ENCODE measurements around the gene SPOP.

The SPOP gene

DNA sequence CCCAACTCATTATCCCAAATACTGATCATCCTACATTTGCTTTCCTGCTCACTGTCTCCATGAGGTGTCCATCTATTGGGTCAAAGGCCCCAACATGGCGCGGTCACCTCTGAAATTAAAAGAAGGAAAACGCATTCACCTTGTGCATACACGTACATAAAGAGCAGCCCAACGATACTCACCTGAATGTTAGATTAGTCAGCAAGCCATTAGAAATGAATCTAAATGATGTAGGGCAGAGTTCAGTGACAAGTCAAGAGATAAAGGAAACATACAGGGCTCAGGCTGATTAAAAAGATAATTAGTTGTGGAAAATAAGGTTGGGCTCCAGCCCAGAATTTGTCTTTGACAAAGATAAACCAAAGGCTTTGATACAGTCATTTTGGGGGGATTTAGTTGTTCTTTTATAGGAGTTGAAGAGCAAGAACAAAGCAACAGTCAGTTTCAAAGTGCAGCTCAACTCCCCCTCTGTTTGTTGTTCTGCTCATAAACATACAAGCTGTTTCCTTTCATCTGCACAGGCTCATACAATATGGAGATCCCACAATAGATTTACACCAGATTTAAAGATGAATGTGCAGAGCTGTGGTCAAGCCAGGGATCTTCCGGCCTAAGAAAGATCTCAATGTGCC, 81.2 kb downstream of the SPOP start:
- TF ChIP-seq, protein P1, sequence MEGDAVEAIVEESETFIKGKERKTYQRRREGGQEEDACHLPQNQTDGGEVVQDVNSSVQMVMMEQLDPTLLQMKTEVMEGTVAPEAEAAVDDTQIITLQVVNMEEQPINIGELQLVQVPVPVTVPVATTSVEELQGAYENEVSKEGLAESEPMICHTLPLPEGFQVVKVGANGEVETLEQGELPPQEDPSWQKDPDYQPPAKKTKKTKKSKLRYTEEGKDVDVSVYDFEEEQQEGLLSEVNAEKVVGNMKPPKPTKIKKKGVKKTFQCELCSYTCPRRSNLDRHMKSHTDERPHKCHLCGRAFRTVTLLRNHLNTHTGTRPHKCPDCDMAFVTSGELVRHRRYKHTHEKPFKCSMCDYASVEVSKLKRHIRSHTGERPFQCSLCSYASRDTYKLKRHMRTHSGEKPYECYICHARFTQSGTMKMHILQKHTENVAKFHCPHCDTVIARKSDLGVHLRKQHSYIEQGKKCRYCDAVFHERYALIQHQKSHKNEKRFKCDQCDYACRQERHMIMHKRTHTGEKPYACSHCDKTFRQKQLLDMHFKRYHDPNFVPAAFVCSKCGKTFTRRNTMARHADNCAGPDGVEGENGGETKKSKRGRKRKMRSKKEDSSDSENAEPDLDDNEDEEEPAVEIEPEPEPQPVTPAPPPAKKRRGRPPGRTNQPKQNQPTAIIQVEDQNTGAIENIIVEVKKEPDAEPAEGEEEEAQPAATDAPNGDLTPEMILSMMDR (conservative IDR thresholded peaks at IDR 0.05; ENCODE audit: low read length) = no peak
- DNase-seq (ENCODE audit: low read depth) = no peak
- no peak overlapping the region for H3K4me3 ChIP-seq (ENCODE audit: low read length)

DNA sequence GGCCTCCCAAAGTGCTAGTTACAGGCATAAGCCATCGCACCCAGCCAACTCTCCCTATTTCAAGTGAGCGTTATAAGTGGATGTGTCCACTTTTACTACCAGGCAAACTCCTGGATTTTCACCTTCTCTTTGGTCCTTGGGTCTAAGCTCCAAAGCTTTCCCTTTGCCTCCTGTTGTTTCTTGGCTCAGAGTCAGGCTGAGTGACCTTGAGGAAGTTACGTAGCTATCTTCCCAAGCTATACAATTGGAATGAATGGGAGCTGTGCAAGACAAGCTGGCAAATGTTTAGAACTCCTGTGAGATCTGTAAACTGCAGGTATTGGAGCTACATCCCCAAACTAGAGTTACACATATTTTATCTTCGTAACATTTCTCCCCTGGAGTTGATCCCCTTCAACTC, 81.9 kb downstream of the SPOP start:
- DNase-seq (ENCODE audit: low read depth) = no peak
- TF ChIP-seq, protein P1 (conservative IDR thresholded peaks at IDR 0.05; ENCODE audit: low read length) = no peak
- H3K4me3 ChIP-seq (ENCODE audit: low read length) = no peak overlapping the region

DNA sequence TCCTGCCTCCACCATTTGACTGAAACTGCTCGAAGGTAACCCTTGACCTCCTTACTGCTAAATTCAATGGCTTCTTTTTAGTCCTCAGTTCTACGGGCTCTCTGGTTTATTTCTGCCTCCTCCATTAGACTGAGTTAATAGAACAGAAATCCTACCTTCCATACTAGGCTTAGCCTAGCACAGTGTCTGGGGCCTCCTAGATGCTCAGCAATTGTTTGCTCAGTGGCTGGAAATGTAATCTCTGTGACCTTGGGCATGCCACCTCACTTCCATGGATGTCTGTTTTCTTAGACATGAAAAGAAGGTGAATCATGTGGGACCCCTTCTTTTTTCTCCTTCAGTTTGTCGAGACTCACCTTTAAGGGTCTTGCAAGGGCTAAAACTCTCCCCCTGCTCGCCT, 82.6 kb downstream of the SPOP start:
- TF ChIP-seq, protein P1 (conservative IDR thresholded peaks at IDR 0.05; ENCODE audit: low read length) = no peak
- H3K4me3 ChIP-seq (ENCODE audit: low read length) = no peak overlapping the region
- no peak for DNase-seq (ENCODE audit: low read depth)

DNA sequence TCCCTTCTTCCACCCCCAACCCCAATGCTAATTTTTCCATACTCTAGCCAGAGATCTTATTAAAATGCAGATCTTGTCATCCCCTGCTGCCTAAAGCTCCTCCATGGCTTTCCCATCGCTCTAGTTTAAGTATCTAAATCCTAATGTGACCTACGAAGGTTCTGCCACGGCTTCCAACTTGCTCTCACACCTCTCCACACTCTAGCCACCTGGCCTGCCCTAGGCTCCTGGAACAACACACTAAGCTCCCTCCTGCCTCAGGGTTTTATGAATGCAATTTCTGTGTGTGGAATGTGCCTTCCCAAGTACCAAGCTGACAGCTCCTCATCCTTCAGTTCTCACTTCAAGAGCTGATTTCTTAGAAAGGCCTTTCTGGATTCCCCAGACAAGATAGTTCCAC, 85.6 kb downstream of the SPOP start:
- TF ChIP-seq, protein P1 (conservative IDR thresholded peaks at IDR 0.05; ENCODE audit: low read length) = no peak
- no peak for DNase-seq (ENCODE audit: low read depth)
- no peak overlapping the region for H3K4me3 ChIP-seq (ENCODE audit: low read length)

DNA sequence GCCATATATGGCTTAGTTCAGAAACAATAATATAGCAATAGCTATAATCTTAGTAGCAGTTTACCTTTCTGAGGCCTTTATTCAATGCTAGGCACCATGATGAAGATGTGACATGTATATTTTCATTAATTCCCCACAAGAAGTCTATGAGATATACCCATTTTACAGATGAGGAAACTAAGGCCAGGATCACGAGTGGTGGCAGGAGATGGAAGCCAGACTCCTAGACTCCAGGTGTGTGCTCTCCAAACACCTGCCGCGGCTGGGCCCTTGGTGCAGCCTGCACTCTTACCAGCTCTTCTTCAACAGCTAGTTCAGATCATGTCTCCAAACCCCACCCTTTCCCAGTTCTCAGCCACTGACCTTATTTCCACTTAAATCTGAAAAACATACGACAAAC, 87.0 kb downstream of the SPOP start:
- TF ChIP-seq, protein P1 (conservative IDR thresholded peaks at IDR 0.05; ENCODE audit: low read length) = no peak

DNA sequence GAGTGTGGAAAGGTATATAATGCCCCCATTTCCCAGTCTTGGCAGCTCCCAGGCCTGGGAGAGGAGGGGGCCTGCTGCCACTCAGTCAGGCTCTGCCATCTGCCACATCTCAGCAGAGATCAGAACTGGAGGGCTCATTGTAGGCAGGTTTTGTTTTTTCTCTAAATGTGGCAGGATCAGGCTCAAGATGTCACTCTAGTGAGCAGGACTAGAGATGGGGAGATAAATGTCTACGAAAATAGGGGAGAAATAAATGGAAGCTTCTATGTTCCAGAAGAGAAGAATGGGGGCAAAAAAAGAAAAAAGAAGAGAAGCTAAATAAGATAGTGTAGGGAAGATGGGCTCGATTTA, 88.3 kb downstream of the SPOP start:
- no peak overlapping the region for H3K4me3 ChIP-seq (ENCODE audit: low read length)
- TF ChIP-seq, protein P1 (conservative IDR thresholded peaks at IDR 0.05; ENCODE audit: low read length) = no peak
- no peak for DNase-seq (ENCODE audit: low read depth)

More for the DNA sequence above, 87.0 kb downstream of the SPOP start:
- H3K4me3 ChIP-seq (ENCODE audit: low read length) = no peak overlapping the region
- DNase-seq (ENCODE audit: low read depth) = no peak

DNA sequence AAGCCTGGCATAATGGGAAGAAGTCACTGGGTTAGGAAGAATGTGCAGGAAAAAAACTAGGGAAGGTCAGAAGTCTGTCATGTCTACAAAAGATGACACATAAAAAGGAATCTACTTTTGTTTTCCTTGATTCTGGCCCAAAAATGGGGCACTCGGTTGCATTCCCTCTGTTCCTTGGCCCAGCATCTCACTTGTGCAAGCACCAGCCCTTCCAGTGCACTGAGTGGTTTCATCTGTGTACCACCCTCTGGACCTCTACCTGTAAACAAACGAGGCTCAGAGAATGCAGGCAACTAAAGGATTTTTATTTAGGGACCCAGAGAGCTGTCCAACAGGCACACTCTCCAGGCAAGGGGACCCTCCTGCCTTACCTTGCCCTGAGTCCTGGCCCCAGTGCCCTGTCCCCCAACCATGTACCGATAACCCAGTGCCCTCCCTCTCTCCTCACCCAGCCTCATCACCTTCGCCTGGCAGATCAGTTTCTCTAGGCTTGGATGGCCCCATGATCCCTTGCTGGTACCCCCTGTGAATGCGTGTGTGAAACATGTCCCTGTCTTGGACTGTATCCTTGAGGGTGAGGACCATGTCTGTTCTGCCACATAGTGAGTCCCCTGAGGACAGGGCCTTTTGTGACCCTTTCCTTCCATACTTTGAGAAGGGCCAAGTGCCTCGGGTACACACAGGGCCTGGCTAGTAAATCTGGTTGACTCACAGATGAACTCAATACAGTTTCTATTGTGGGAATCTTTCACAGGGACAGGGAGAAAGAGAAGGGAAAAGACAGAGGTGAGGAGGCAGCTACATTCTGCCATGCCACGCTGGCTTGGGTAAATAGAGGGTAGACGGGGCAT, 88.9 kb downstream of the SPOP start:
- TF ChIP-seq, protein P1 (conservative IDR thresholded peaks at IDR 0.05; ENCODE audit: low read length) = no peak
- H3K4me3 ChIP-seq (ENCODE audit: low read length) = no peak overlapping the region
- DNase-seq (ENCODE audit: low read depth) = peak; percentile 81

Data from AG10803 (cell line).